Measurements from ENCODE around the gene EFCAB9. TPM values are rescaled to one million over a fixed set of nuclear protein-coding genes. Genes with fewer than 3 reads are reported as not detected.

Gene EFCAB9
- total and polyA plus RNA-seq, 2 donors (not counting 1 experiment from before 2014, with no cell fraction given) = not detected

- Histone ChIP-seq H3K79me2 (ENCODE audit: control insufficient read depth, insufficient read depth, low read length) (peaks cover 4% of the 10 kb centered on the region), H3K4me2 (ENCODE audit: extremely low read depth, insufficient read depth, low read length) (peak overlapping the region; percentile 51), H3K36me3 (ENCODE audit: control insufficient read depth, insufficient read depth, low read length) (no peaks in the 10 kb centered on the region), H3K9ac (ENCODE audit: insufficient read depth, low read length) (no peak overlapping the region), H4K20me1 (ENCODE audit: control insufficient read depth, extremely low read depth, insufficient read depth, low read length) (no peaks in the 10 kb centered on the region), H3K4me3 (replicated peaks in 1 of 4; ENCODE audit: control extremely low read depth in 1 of 4, insufficient read depth in 1 of 4, low read depth in 3 of 4, low read length in 4 of 4) (no peak overlapping the region), H2AFZ (ENCODE audit: low read length) (peak overlapping the region; percentile 23), H3K9me3 (ENCODE audit: control insufficient read depth, insufficient read depth, low read depth, low read length) (no peaks in the 10 kb centered on the region), H3K27ac (ENCODE audit: insufficient read depth, low read length) (peak overlapping the region; percentile 51), H3K4me1 (ENCODE audit: control insufficient read depth, extremely low read depth, insufficient read depth, low read length) (peaks cover 14% of the 10 kb centered on the region), H3K27me3 (ENCODE audit: control insufficient read depth, insufficient read depth, low read length) (no peaks in the 10 kb centered on the region)
- DNase-seq (ENCODE audit: low read depth in 2 of 2) = peak; percentile 50 to 70
- TF ChIP-seq CTCF (conservative IDR thresholded peaks at IDR 0.05 in 1 of 2, IDR thresholded peaks at IDR 0.05 in 1 of 2; ENCODE audit: low read depth in 1 of 2, low read length in 2 of 2) = no peak
- TF ChIP-seq EZH2 (IDR thresholded peaks at IDR 0.05; ENCODE audit: low read length, missing control alignments) = no peak
Observed at GRCh38 chr5:172164769-172165212, 29.2 kb upstream of the EFCAB9 start.

- Histone ChIP-seq H3K79me2 (ENCODE audit: control insufficient read depth, insufficient read depth, low read length) (peaks cover 4% of the 10 kb centered on the region), H2AFZ (ENCODE audit: low read length) (no peak overlapping the region), H3K27me3 (ENCODE audit: control insufficient read depth, insufficient read depth, low read length) (no peaks in the 10 kb centered on the region), H3K9me3 (ENCODE audit: control insufficient read depth, insufficient read depth, low read depth, low read length) (no peaks in the 10 kb centered on the region), H4K20me1 (ENCODE audit: control insufficient read depth, extremely low read depth, insufficient read depth, low read length) (no peaks in the 10 kb centered on the region), H3K4me2 (ENCODE audit: extremely low read depth, insufficient read depth, low read length) (no peak overlapping the region), H3K4me1 (ENCODE audit: control insufficient read depth, extremely low read depth, insufficient read depth, low read length) (peaks cover 14% of the 10 kb centered on the region), H3K27ac (ENCODE audit: insufficient read depth, low read length) (no peak overlapping the region), H3K9ac (ENCODE audit: insufficient read depth, low read length) (no peak overlapping the region), H3K4me3 (replicated peaks in 1 of 4; ENCODE audit: control extremely low read depth in 1 of 4, insufficient read depth in 1 of 4, low read depth in 3 of 4, low read length in 4 of 4) (no peak overlapping the region), H3K36me3 (ENCODE audit: control insufficient read depth, insufficient read depth, low read length) (no peaks in the 10 kb centered on the region)
- TF ChIP-seq CTCF (conservative IDR thresholded peaks at IDR 0.05 in 1 of 2, IDR thresholded peaks at IDR 0.05 in 1 of 2; ENCODE audit: low read depth in 1 of 2, low read length in 2 of 2) (no peak), EZH2 (IDR thresholded peaks at IDR 0.05; ENCODE audit: low read length, missing control alignments) (no peak)
- DNase-seq (ENCODE audit: low read depth in 2 of 2) = no peak
Observed at GRCh38 chr5:172165465-172165864, 28.5 kb upstream of the EFCAB9 start.

GRCh38 chr5:172166030-172166826, 27.7 kb upstream of the EFCAB9 start:
- Histone ChIP-seq H3K36me3 (ENCODE audit: control insufficient read depth, insufficient read depth, low read length) (no peaks in the 10 kb centered on the region), H3K27me3 (ENCODE audit: control insufficient read depth, insufficient read depth, low read length) (no peaks in the 10 kb centered on the region), H3K4me3 (replicated peaks in 1 of 4; ENCODE audit: control extremely low read depth in 1 of 4, insufficient read depth in 1 of 4, low read depth in 3 of 4, low read length in 4 of 4) (no peak overlapping the region), H3K9ac (ENCODE audit: insufficient read depth, low read length) (no peak overlapping the region), H3K27ac (ENCODE audit: insufficient read depth, low read length) (no peak overlapping the region), H3K4me1 (ENCODE audit: control insufficient read depth, extremely low read depth, insufficient read depth, low read length) (peaks cover 14% of the 10 kb centered on the region), H3K79me2 (ENCODE audit: control insufficient read depth, insufficient read depth, low read length) (peaks cover 4% of the 10 kb centered on the region), H3K9me3 (ENCODE audit: control insufficient read depth, insufficient read depth, low read depth, low read length) (no peaks in the 10 kb centered on the region), H3K4me2 (ENCODE audit: extremely low read depth, insufficient read depth, low read length) (no peak overlapping the region), H4K20me1 (ENCODE audit: control insufficient read depth, extremely low read depth, insufficient read depth, low read length) (no peaks in the 10 kb centered on the region), H2AFZ (ENCODE audit: low read length) (no peak overlapping the region)
- DNase-seq (ENCODE audit: low read depth in 2 of 2) = no peak
- TF ChIP-seq EZH2 (IDR thresholded peaks at IDR 0.05; ENCODE audit: low read length, missing control alignments) (no peak), CTCF (conservative IDR thresholded peaks at IDR 0.05 in 1 of 2, IDR thresholded peaks at IDR 0.05 in 1 of 2; ENCODE audit: low read depth in 1 of 2, low read length in 2 of 2) (no peak)
